VCaP (cell line): ENCODE data around the gene TMEM59.

Experiments
- H3K27ac ChIP-seq: fragments of 450-650 bp; 2 replicates; pipeline ENCODE4 v1.5.1; 2017
- TF ChIP-seq, protein P1 (sequence below): fragments of 450-650 bp; conservative IDR thresholded peaks from 2 replicates; pipeline ENCODE4 v1.5.1; 2017; ENCODE audit warnings: mild to moderate bottlenecking, moderate library complexity

The TMEM59 gene

DNA sequence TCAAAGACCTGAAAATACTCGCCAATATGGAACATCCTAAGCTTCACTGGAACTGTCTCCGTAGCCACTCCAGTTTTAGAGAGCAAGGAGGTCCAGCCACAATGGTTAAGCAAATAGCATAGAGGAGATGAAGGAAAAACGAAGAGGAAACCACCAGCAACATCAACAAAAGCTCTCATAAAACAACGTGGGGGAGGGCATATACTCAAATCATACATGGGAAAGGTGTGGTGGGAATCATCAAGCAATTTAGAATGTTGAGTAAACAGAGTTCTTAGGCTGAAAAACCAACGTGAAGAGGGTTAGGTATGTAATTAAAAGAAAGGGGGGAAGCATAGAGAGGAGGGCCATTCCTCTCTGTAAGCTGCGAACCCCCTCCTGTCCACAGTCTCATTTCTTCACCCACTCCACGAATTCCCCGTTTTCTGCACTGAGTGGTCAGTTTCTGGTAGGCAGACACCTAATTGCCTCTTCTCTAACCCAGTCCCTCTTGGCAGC lies 1.0 kb downstream of the TMEM59 start:
- peak overlapping the region; percentile 92 for H3K27ac ChIP-seq
- TF ChIP-seq, protein P1, sequence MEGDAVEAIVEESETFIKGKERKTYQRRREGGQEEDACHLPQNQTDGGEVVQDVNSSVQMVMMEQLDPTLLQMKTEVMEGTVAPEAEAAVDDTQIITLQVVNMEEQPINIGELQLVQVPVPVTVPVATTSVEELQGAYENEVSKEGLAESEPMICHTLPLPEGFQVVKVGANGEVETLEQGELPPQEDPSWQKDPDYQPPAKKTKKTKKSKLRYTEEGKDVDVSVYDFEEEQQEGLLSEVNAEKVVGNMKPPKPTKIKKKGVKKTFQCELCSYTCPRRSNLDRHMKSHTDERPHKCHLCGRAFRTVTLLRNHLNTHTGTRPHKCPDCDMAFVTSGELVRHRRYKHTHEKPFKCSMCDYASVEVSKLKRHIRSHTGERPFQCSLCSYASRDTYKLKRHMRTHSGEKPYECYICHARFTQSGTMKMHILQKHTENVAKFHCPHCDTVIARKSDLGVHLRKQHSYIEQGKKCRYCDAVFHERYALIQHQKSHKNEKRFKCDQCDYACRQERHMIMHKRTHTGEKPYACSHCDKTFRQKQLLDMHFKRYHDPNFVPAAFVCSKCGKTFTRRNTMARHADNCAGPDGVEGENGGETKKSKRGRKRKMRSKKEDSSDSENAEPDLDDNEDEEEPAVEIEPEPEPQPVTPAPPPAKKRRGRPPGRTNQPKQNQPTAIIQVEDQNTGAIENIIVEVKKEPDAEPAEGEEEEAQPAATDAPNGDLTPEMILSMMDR = no peak

DNA sequence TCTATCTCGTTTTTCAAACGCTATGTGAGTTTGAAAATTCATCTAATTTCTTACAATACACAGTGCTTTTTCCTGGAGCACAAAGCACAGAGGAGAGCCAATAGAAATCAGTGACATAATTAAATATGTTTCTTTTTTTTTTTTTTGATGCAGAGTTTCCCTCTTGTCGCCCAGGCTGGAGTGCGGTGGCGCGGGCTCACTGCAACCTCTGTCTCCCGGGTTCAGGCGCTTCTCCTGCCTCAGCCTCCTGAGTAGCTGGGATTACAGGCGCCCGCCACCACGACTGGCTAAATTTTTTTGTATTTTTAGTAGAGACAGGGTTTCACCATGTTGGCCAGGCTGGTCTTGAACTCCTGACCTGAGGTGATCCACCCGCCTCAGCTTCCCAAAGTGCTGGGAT lies 2.6 kb downstream of the TMEM59 start:
- H3K27ac ChIP-seq = peak overlapping the region; percentile 92; the same call in 1 of the 2 replicates

- H3K27ac ChIP-seq = peak overlapping the region; percentile 33
- TF ChIP-seq, protein P1 = no peak
Observed at GRCh38 chr1:54047384-54048305, 5.4 kb downstream of the TMEM59 start.

GRCh38 chr1:54046671-54047383 lies 6.2 kb downstream of the TMEM59 start:
- TF ChIP-seq, protein P1 = no peak
- H3K27ac ChIP-seq = peak overlapping the region; percentile 33

GRCh38 chr1:54045496-54045895 lies 7.5 kb downstream of the TMEM59 start:
- TF ChIP-seq, protein P1 = no peak
- no peak overlapping the region for H3K27ac ChIP-seq

DNA sequence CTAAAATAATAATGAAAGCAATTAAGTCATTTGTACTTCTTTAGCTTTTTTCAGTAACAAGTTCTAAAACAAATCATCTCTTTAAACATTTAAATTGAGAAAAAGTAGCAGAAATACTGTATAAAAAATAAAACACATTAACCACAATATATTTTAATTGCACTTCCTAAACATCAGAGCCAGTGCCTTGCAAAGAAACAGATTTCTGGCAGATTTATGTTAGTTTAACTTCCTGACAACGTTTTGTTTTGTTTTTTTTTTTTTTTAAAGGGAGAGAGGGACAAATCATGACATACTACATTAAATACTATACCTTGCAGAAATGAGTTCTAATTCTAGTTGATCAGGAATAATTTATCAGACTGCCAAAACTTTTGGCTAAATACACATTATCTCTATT lies 11.2 kb downstream of the TMEM59 start:
- no peak overlapping the region for H3K27ac ChIP-seq
- TF ChIP-seq, protein P1 = no peak

DNA sequence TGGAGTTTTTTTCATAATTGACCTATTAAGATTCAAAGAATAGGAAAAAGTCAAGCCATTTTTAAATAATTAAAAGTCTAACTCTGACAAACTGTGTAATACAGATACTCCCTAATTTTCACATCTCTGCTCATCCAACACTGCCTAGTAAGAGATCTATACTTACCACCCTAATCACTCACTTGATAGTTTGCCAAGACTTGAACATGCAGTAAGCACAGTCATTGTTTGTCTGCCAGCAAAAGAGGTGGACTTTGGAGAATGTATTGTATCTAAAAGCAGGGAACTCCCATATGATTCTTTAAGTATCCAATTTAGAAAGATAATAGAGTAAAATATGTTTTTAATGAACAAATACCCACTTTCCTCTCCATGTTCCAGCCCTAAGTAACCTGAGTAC lies 15.5 kb downstream of the TMEM59 start:
- H3K27ac ChIP-seq = no peak overlapping the region
- TF ChIP-seq, protein P1 = no peak
